NCI-H1694 treated with DMSO at 0.1 percent for 48 hours (cell line): ENCODE data around the gene PTPRE.

Experiments
- DNase-seq: peaks from one replicate; lab custom pipeline; 2025; lab: John Stamatoyannopoulos, UW

PTPRE gene

GRCh38 chr10:127906548-127907377 is at the start of gene PTPRE:
Gene PTPRE, plus strand, starts transcription at chr10:127907103. Its CDS starts 133,779 bp downstream, at chr10:128040882.
- DNase-seq = no peak

DNA sequence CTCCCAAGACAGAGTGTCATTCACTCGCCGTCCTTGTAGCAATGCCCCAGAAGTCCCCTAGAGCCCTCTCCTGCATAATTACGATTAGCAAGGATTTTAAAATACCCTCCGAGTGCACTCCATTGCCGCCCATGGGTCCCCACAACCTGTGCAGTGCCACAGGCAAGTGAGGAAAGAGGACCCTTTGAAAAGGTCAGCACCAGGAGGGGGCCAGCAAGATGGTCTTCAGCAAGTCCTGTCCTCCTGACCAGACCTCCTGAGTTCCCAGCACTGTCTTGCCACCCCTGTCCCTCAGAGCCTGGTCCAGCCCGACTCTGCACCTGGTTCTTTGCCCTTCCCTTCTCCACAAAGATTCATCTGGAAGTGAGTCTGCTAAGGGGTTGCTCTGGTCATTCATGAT is 46.3 kb upstream of the PTPRE start:
- no peak for DNase-seq

- no peak for DNase-seq
Observed at GRCh38 chr10:127863231-127863825, 43.6 kb upstream of the PTPRE start.

DNA sequence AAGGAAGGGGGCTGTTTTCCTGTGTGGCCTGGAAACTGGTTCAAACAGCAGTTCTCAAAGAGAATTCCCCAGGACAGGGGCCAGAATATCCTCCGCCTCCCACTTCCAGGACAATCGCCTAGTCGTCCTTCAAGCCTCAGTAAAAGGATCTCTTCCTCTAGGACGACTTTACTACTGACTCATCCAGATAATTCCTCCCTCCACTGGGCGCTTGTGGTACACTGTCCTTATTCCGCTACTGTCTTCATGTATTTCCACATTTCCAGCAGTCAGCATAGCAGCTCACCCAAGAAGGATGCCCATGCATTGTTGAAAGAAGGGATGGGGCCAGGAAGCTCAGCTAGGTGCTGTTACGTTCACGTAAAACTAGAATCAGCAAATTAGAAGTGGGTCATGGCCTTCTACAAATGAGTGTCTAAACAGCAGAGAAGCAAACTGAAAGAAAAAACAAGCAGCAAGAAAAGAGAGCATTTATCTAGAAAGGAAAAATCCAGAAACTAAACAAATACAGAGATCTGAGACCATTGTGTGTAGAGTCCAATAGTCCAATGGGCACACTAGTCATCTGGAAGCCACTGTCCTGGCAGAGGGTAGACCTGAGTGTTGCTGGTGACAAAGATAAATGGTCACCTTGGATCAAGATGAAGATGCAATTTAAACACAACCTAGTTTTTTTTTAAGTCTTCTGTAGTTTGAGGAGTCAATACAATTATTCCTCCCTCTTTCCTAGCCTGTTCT is 40.5 kb upstream of the PTPRE start:
- DNase-seq = no peak

- no peak for DNase-seq
Observed at GRCh38 chr10:127867805-127868204, 39.1 kb upstream of the PTPRE start.

DNA sequence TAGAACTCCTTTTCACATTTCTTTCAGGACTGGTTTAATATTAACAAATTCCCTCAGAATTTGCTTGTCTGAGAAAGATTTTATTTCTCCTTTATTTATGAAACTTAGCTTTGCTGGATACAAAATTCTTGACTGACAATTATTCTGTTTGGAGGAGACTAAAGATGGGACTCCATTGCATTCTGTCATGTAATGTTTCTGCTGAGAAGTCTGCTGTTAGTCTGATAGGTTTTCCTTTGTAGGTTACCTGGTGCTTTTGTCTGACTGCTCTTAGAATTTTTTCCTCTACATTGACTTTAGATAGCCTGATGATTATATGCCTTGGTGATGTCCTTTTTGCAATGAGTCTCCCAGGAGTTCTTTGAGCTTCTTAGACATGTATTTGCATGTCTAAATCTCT is 37.6 kb upstream of the PTPRE start:
- DNase-seq = no peak

- no peak for DNase-seq
Observed at GRCh38 chr10:127871631-127872010, 35.3 kb upstream of the PTPRE start.

DNA sequence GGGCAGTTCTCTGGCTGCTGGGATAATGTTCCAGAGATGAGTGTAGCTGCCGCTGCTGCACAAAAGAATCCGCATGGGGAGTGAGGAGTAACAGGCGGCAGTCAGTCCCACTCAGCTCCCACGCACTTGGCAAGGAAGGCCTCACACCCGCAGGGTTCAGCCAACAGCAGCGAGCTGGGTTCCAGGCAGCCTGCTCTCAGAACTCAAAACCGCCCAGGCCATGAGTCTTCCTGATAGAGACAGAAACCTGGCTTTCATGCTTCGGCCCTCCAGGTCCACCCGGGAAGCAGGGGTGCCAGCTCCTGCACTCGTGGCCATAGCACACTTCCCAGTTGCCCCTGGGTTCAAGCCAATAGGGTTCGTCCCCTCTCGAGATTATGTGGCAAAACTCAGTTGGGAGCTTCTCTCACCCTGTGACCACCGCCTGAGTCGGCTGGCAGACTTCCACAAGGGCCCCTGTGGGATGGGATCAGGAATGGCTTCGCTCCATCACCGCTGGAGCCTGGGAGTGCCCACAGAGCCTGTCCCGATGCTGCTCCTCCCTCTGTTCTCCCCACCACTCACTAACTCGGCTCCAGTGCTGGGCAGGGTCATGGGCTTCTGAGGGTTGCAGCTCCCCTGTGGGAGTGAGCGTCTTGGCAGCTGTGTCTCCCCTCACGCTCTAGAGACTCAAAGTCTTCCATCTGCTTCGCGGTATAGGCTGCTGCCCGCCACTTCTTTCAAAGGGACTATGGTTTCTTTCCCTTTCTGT is 34.7 kb upstream of the PTPRE start:
- DNase-seq = no peak

DNA sequence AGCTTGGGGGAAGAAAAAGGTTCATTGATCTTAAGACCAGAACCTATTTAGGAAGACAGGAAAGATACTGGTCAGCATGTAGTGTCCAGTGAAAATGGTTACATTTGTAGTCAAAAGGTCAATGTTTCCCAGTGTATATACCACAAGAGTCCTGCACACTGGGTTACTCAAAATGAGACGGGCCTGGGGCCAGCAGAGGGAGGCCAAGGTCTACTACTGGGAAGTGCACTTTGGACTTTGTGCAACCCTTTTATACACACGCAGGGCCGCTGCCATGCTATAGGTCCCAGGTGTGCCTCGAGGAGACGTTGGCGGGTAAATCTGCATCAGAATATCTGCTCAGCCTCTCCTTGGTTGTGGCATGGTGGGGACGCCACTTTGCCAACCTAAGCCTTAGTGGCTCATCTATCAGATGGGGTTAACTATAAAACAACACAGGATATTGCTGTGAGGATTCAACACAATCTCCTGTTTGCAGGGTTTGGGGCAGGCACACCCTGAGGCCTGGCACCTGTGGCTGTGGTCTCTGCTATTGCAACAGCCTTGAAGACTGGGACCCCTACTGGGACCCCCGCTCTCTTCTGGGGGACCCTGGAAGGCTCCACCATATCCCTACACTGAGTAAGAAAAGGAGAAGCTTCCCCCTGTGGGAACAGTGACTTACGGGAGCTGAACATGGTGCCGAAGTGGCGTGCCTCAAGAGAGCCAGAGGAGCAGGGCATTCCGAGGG is 33.9 kb upstream of the PTPRE start:
- DNase-seq = no peak

- no peak for DNase-seq
Observed at GRCh38 chr10:127873901-127874470, 32.9 kb upstream of the PTPRE start.

DNA sequence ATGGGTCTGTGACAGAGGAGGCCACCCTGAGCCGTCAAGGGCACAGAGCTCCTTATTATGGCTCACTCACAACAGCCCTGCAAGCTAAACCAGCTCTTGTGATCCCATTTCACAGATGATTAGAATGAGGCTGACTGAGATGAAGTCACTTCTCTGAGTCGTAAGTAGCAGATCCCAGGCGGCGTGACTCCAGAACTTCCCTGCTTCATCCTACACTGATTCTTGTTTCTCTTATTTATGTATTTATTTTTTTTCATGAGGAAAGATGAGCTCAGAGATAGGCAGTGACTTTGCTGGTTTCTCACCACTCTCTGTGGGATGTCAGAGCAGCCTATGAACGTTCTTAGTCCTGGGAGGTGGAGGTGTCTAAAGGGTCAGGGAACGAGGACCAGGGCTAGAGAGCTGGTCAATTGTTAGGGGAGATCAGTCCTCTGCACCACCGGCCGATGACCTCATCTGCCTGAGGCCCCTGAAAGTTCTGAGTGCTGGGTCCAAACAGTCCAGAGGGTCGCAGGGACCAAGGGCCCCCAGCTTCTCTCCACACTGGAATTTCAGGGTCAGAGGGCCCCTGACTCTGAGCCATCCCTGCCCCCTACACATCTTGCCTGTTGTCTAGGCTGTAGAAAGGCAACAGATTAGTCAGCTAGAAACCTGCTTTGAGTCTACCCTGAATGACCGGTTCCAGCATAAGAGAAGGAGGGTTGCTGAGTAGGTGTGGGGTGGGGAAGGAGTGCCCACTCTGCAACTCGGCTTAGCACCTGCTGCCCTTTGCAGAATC is 32.0 kb upstream of the PTPRE start:
- DNase-seq = no peak

GRCh38 chr10:127875449-127875765 is 31.5 kb upstream of the PTPRE start:
- no peak for DNase-seq

- DNase-seq = no peak
Observed at GRCh38 chr10:127875916-127876315, 31.0 kb upstream of the PTPRE start.

DNA sequence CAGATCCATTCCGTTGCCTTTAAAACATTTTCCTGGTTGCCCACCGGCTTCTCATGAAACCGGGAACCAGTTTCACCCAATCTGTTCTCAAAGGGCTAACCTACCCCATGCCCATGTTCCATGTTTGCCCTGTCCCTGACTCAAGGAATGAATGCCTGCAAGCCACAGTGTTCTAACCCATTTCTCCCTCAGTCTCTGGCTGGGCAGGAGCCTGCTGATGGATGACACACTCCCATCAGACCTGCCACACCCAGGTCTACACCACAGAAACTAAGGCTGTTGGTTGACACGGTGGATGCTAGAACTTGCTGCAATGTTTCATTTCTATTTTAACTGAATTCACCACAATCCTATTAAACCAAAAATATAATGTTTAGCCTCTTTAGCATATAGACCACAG is 29.8 kb upstream of the PTPRE start:
- no peak for DNase-seq

- no peak for DNase-seq
Observed at GRCh38 chr10:127877699-127878098, 29.2 kb upstream of the PTPRE start.

GRCh38 chr10:127878475-127879055 is 28.3 kb upstream of the PTPRE start:
- no peak for DNase-seq

- DNase-seq = no peak
Observed at GRCh38 chr10:127880557-127880956, 26.3 kb upstream of the PTPRE start.

- DNase-seq = no peak
Observed at GRCh38 chr10:127881262-127881661, 25.6 kb upstream of the PTPRE start.

- no peak for DNase-seq
Observed at GRCh38 chr10:127882391-127882790, 24.5 kb upstream of the PTPRE start.

DNA sequence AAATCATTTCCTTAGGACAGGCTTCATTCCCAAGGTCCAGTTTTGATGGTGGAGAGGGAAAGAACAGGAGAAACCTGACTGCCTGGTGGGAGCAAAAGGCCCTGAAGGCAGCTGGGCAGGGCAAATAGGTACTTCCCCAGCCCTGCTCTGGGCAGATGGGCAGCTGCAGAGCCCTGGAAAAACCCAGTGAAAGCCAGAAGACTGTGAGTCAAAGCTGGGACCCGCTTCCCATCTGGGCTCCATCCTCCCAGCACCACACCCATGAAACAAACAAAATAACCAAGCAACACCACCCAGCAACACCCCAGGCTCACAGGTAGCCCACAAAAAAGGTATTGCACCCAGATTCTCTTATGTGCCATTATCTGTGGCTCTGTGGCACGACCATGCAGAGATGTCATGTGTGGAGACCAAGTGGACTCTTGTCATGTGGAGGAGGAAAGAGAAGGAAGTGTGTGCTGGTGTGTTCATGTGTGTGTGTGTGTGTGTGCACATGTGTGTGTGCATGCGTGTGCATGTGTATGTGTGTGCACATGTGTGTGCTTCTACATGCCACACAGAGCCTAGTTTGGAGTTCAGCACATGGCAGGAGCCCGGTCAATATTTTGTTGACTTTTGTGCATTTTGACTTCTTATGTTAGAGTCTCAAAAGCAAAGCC is 24.0 kb upstream of the PTPRE start:
- no peak for DNase-seq
